WTC11 (cell line): ENCODE measurements around the gene CAMK2N2. TPM values are rescaled to one million over a fixed set of nuclear protein-coding genes. Genes with fewer than 3 reads are reported as not detected.

Source experiments
- ATAC-seq: fragments of 200-7000 bp; cut with Tn5 transposase; 2 replicates; pipeline ENCODE4 v1.10.0; 2021; ENCODE audit warnings: mild to moderate bottlenecking, moderate library complexity
- CTCF ChIA-PET: fragments of 300-600 bp; sonication (Branson Sonifier 250); formaldehyde crosslinking; loops from one replicate; lab custom pipeline; 2021; ENCODE audit warnings: antibody characterized with exemption; lab: Charles Lee
- POLR2A ChIA-PET: fragments of 350-600 bp; sonication (Branson Sonifier 250); formaldehyde crosslinking; loops from one replicate; lab custom pipeline; 2021; ENCODE audit warnings: antibody characterized with exemption; lab: Charles Lee
- DNase-seq: peaks from one replicate; pipeline ENCODE4 v3.0.0; 2021; ENCODE audit warnings: low spot score
- H3K27ac Mint-ChIP-seq: 2 replicates; pipeline ENCODE4 v1.8.0; 2021; ENCODE audit warnings: mixed read lengths
- H3K27me3 Mint-ChIP-seq: 2 replicates; pipeline ENCODE4 v1.8.0; 2021; ENCODE audit warnings: low read depth, mild to moderate bottlenecking, moderate library complexity, mixed read lengths
- H3K36me3 Mint-ChIP-seq: 2 replicates; pipeline ENCODE4 v1.8.0; 2021; ENCODE audit warnings: mixed read lengths
- H3K4me1 Mint-ChIP-seq: 2 replicates; pipeline ENCODE4 v1.8.0; 2022; ENCODE audit warnings: mixed read lengths
- H3K4me3 Mint-ChIP-seq: 2 replicates; pipeline ENCODE4 v1.8.0; 2021; ENCODE audit warnings: mild to moderate bottlenecking, moderate library complexity, mixed read lengths
- H3K9me3 Mint-ChIP-seq: 2 replicates; pipeline ENCODE4 v1.8.0; 2021; ENCODE audit warnings: mixed read lengths
- ARID4B ChIP-seq: sonication (generic); formaldehyde crosslinking; IDR thresholded peaks from 2 replicates; pipeline ENCODE4 v1.8.0; 2023; ENCODE audit warnings: missing genetic modification reagents, mild to moderate bottlenecking, borderline replicate concordance
- CDX4 ChIP-seq: fragments of 250-450 bp; sonication (Bioruptor Pico); IDR thresholded peaks from 2 replicates; pipeline ENCODE4 v1.9.0; 2021; ENCODE audit warnings: moderate library complexity, mild to moderate bottlenecking, inconsistent platforms, borderline replicate concordance
- EMX1 ChIP-seq: fragments of 250-450 bp; sonication (Bioruptor Pico); IDR thresholded peaks from 2 replicates; pipeline ENCODE4 v1.8.0; 2021; ENCODE audit warnings: mild to moderate bottlenecking
- FOXP4 ChIP-seq: sonication (generic); formaldehyde crosslinking; IDR thresholded peaks from 2 replicates; pipeline ENCODE4 v1.8.0; 2022; ENCODE audit warnings: mild to moderate bottlenecking, missing genetic modification reagents
- HMGXB4 ChIP-seq: sonication (generic); formaldehyde crosslinking; IDR thresholded peaks from 2 replicates; pipeline ENCODE4 v1.8.1; 2023; ENCODE audit warnings: mild to moderate bottlenecking, moderate library complexity, missing genetic modification reagents
- MXD4 ChIP-seq: fragments of 250-450 bp; sonication (Bioruptor Pico); IDR thresholded peaks from 2 replicates; pipeline ENCODE4 v1.8.0; 2021; ENCODE audit warnings: mild to moderate bottlenecking, moderate library complexity, borderline replicate concordance
- MYBL2 ChIP-seq: sonication (generic); formaldehyde crosslinking; IDR thresholded peaks from 2 replicates; pipeline ENCODE4 v1.8.1; 2023; ENCODE audit warnings: mild to moderate bottlenecking, moderate library complexity, missing genetic modification reagents
- NFE2L1 ChIP-seq: sonication (generic); formaldehyde crosslinking; IDR thresholded peaks from 2 replicates; pipeline ENCODE4 v1.8.1; 2023; ENCODE audit warnings: missing genetic modification reagents
- SMAD3 ChIP-seq: sonication (generic); formaldehyde crosslinking; IDR thresholded peaks from 2 replicates; pipeline ENCODE4 v1.8.0; 2022; ENCODE audit warnings: missing genetic modification reagents, mild to moderate bottlenecking, borderline replicate concordance
- TEAD1 ChIP-seq: sonication (generic); formaldehyde crosslinking; IDR thresholded peaks from 2 replicates; pipeline ENCODE4 v1.8.0; 2022; ENCODE audit warnings: mild to moderate bottlenecking, missing genetic modification reagents
- ZBTB21 ChIP-seq: sonication (generic); formaldehyde crosslinking; IDR thresholded peaks from 2 replicates; pipeline ENCODE4 v1.8.1; 2023; ENCODE audit warnings: mild to moderate bottlenecking, missing genetic modification reagents, borderline replicate concordance
- ZMAT4 ChIP-seq: fragments of 250-450 bp; sonication (Bioruptor Pico); IDR thresholded peaks from 2 replicates; pipeline ENCODE4 v1.9.0; 2021; ENCODE audit warnings: mild to moderate bottlenecking
- total RNA-seq: library from RNA; stranded (reverse); gene quantifications from 3 replicates; pipeline ENCODE4 v1.2.3, GENCODE V29; 2021

CAMK2N2 gene
- total RNA-seq, 1 experiment from 2014 or later = 10.5 TPM

- TF ChIP-seq ARID4B (CRISPR knock-in tag) = no peak
- no peak for TF ChIP-seq ZMAT4 (CRISPR knock-in tag)
- TF ChIP-seq EMX1 (CRISPR knock-in tag) = 0 out of 2 replicates have a peak, but pooled peaks have one; percentile 56
- TF ChIP-seq SMAD3 (CRISPR knock-in tag) = 0 out of 2 replicates have a peak, but pooled peaks have one; percentile 34
- TF ChIP-seq CDX4 (CRISPR knock-in tag) = no peak
- no peak for TF ChIP-seq NFE2L1 (CRISPR knock-in tag)
- no peak for TF ChIP-seq TEAD1
- TF ChIP-seq MYBL2 = no peak
- TF ChIP-seq ZBTB21 (CRISPR knock-in tag) = no peak
- TF ChIP-seq HMGXB4 (CRISPR knock-in tag) = peak; percentile 48; the same call in 1 of the 2 replicates
- TF ChIP-seq, all 79 proteins: peak for 6
These were observed 19.7 kb downstream of the CAMK2N2 start (continued) for GRCh38 chr3:184241447-184242296.

- Mint-ChIP-seq H3K4me1 (peaks cover 3% of the 10 kb centered on the region; the same call in 1 of the 2 replicates), H3K27me3 (peaks cover 3% of the 10 kb centered on the region), H3K27ac (no peak overlapping the region)
- POLR2A ChIA-PET = interaction anchor here (0.6 to 2.0 kb wide), 4 partner anchors 14 to 55 kb away, joined by 3 to 6 read pairs (median 5); partner anchors contain the start of genes ABCF3 and CAMK2N2
- no peak for DNase-seq
- CTCF ChIA-PET = interaction anchor here (1.0 to 7.5 kb wide), 6 partner anchors 9 to 345 kb away, joined by 3 to 88 read pairs (median 6); partner anchors contain the start of genes CAMK2N2, EEF1AKMT4 and VWA5B2
- TF ChIP-seq FOXP4 (CRISPR knock-in tag) (no peak), MXD4 (CRISPR knock-in tag) (no peak)
- TF ChIP-seq, all 79 proteins: peak for 0
- peak; percentile 16 for ATAC-seq
- peak overlapping the region; percentile 12; the same call in 1 of the 2 replicates for H3K4me3 Mint-ChIP-seq
- no peaks in the 10 kb centered on the region for H3K9me3 Mint-ChIP-seq
- peaks cover 21% of the 10 kb centered on the region for H3K36me3 Mint-ChIP-seq
These were observed 20.3 kb downstream of the CAMK2N2 start for GRCh38 chr3:184241141-184241446.
